ENCODE data around the gene UGT1A9. TPM values are rescaled to one million over a fixed set of nuclear protein-coding genes. Genes with fewer than 3 reads are reported as not detected.

UGT1A9 gene
- total RNA-seq, 1 experiment from 2014 or later: not detected

DNA sequence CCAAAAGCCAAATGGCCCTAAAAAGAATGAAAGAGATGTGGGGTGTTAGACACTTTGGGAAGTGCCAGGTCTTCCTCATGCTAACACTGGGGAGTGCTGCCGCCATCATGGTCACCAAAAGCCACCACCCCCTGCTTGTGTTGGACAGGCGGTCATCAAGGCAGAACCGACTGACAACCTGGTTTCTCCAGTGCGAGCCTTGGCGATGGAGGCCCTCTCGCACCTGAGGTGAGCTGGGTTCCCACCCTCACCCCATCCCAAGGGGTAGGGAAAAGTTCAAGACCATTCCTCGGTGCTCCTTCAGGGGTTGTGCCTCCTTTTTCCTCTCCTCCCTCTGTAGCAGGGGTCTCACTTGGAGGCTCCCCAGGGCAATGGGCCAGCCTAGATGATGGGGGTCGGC lies 140.0 kb downstream of the UGT1A9 start:
- Histone ChIP-seq H3K27me3 (ENCODE audit: low read length) (no peaks in the 10 kb centered on the region; the same call in 1 of the 2 replicates), H3K9me3 (ENCODE audit: low read length) (no peaks in the 10 kb centered on the region), H3K4me2 (ENCODE audit: low read depth, low read length, poor library complexity, severe bottlenecking) (no peak overlapping the region), H3K4me3 (ENCODE audit: low read length) (no peak overlapping the region), H3K79me2 (ENCODE audit: low read length) (no peaks in the 10 kb centered on the region), H3K9me2 (replicated peaks; ENCODE audit: insufficient read depth, low read length) (no peaks in the 10 kb centered on the region), H3K36me3 (ENCODE audit: insufficient read depth, low read length) (no peaks in the 10 kb centered on the region), H4K20me1 (ENCODE audit: insufficient read depth, low read depth, low read length) (no peaks in the 10 kb centered on the region), H3K4me1 (ENCODE audit: low read length) (peaks cover 29% of the 10 kb centered on the region), H2AFZ (ENCODE audit: low read length) (no peak overlapping the region), H3K9ac (ENCODE audit: low read length) (no peak overlapping the region), H3K27ac (ENCODE audit: low read length) (no peak overlapping the region)
- no peak for DNase-seq

DNA sequence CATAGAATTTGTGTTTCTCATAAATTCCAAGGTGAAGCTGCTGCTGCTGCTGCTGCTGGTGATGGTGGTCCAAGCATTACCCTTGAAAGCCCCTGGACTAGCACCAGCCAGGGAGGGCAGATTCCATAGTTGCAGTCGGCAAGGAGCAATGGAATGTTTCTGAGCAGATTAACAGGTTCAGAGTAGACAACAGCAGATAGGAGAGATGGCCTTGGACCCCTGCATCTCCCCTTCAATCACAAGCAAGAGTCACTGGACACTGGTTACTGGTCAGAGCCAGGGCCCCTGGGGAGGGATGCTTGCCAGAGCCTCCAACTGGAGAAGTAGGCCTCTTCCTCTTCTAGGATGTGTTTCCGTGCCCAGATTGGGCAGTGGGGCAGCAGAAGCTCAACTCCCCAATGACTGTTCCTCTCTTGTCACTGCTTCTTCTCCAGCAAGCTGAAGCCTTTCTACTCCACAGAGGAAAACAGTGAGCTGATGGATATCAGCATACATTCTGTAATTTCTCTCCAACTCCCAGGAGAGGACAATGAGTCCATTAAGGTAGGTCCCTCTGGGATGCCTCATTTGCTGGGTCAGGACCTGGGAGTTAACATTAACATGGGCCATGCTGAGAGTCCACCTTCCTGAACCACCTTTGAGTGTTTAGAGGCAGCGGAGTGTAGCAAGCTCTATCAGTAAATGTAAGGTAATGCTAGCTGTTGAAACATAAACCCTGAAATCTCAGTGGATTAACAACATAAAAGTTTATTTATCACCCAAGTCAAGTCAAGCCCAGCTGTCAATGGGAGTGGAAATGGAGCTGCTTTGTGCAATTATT lies 141.7 kb downstream of the UGT1A9 start:
- H3K27me3 ChIP-seq (ENCODE audit: low read length): no peaks in the 10 kb centered on the region

DNA sequence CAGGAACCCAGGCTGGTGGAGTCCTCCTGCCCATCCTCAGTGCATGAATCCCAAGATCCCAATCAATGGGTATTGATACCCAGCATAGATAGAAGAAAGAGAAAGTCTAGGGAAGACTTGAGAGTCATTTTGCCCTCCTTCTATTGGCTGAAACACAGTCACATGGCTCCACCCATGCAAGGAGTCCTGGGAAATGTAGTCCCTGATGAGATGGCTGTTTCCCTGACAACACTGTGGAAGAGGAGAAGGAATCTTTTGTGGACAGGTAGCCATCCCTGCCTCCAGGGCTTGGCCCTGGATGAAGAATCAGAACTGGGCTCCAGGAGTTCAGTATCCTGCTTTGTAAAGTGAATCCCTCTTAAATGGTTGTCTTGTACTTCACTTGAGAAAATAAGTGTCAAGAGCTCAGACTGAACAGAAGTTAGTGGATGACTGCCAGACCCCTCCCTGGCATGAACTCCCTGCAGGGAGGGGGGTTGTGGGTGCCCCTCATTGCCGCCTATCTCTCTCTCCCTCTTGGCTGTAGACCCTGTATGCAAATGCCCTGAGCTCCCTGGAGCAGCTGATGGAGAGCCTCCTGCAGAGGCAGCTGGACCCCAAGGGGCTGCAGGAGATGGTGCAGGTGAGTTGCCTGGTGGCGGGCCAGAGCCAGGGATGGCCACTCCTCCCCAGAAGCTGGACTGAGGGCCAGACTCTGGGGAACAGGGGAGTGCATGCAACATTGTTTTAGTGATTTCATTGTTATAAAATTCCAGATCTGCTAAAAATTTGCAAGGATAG lies 142.5 kb downstream of the UGT1A9 start:
- peak overlapping the region; percentile 20 for H3K4me2 ChIP-seq (ENCODE audit: low read depth, low read length, poor library complexity, severe bottlenecking)
- H3K9ac ChIP-seq (ENCODE audit: low read length): no peak overlapping the region
- no peak overlapping the region for H3K4me3 ChIP-seq (ENCODE audit: low read length)
- DNase-seq: peak; percentile 58
- no peak overlapping the region for H3K27ac ChIP-seq (ENCODE audit: low read length)
- no peaks in the 10 kb centered on the region for H3K79me2 ChIP-seq (ENCODE audit: low read length)
- H2AFZ ChIP-seq (ENCODE audit: low read length): no peak overlapping the region
- no peaks in the 10 kb centered on the region for H3K27me3 ChIP-seq (ENCODE audit: low read length)
- H3K9me2 ChIP-seq (replicated peaks; ENCODE audit: insufficient read depth, low read length): no peaks in the 10 kb centered on the region
- no peaks in the 10 kb centered on the region for H3K9me3 ChIP-seq (ENCODE audit: low read length)
- peaks cover 34% of the 10 kb centered on the region for H3K4me1 ChIP-seq (ENCODE audit: low read length)
- no peaks in the 10 kb centered on the region for H3K36me3 ChIP-seq (ENCODE audit: insufficient read depth, low read length)
- H4K20me1 ChIP-seq (ENCODE audit: insufficient read depth, low read depth, low read length): no peaks in the 10 kb centered on the region

More for the DNA sequence above, 141.7 kb downstream of the UGT1A9 start:
- Histone ChIP-seq H3K36me3 (ENCODE audit: insufficient read depth, low read length) (no peaks in the 10 kb centered on the region), H3K4me3 (ENCODE audit: low read length) (no peak overlapping the region), H3K4me1 (ENCODE audit: low read length) (peaks cover 34% of the 10 kb centered on the region), H3K9me2 (replicated peaks; ENCODE audit: insufficient read depth, low read length) (no peaks in the 10 kb centered on the region), H3K9me3 (ENCODE audit: low read length) (no peaks in the 10 kb centered on the region), H3K79me2 (ENCODE audit: low read length) (no peaks in the 10 kb centered on the region), H3K27ac (ENCODE audit: low read length) (no peak overlapping the region), H3K4me2 (ENCODE audit: low read depth, low read length, poor library complexity, severe bottlenecking) (no peak overlapping the region), H2AFZ (ENCODE audit: low read length) (no peak overlapping the region), H3K9ac (ENCODE audit: low read length) (no peak overlapping the region), H4K20me1 (ENCODE audit: insufficient read depth, low read depth, low read length) (no peaks in the 10 kb centered on the region)
- DNase-seq: no peak

DNA sequence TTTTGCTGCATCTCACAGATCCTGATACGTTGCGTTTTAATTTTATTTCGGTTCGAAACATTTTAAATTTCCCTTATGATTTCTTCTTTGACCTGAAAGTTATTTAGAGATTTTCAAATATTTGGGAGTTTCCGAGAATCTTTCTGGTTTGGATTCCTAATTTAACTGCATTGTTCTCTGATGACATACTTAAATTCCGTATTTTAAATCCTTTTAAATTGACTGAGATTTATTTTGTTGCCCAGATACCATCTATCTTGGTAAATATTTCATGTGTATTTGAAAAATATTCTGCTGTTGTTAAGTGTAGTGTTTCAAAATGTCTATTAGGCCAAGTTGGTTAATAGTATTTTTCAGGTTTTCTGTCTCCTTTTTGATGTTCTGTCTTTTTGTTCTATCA lies 144.2 kb downstream of the UGT1A9 start:
- Histone ChIP-seq H3K4me2 (ENCODE audit: low read depth, low read length, poor library complexity, severe bottlenecking) (no peak overlapping the region), H3K79me2 (ENCODE audit: low read length) (no peaks in the 10 kb centered on the region), H3K4me1 (ENCODE audit: low read length) (peaks cover 42% of the 10 kb centered on the region), H3K27me3 (ENCODE audit: low read length) (no peaks in the 10 kb centered on the region), H3K36me3 (ENCODE audit: insufficient read depth, low read length) (no peaks in the 10 kb centered on the region), H3K4me3 (ENCODE audit: low read length) (no peak overlapping the region), H3K9me2 (replicated peaks; ENCODE audit: insufficient read depth, low read length) (no peaks in the 10 kb centered on the region), H3K9ac (ENCODE audit: low read length) (no peak overlapping the region), H3K9me3 (ENCODE audit: low read length) (no peaks in the 10 kb centered on the region), H4K20me1 (ENCODE audit: insufficient read depth, low read depth, low read length) (no peaks in the 10 kb centered on the region), H2AFZ (ENCODE audit: low read length) (no peak overlapping the region), H3K27ac (ENCODE audit: low read length) (no peak overlapping the region)
- no peak for DNase-seq

DNA sequence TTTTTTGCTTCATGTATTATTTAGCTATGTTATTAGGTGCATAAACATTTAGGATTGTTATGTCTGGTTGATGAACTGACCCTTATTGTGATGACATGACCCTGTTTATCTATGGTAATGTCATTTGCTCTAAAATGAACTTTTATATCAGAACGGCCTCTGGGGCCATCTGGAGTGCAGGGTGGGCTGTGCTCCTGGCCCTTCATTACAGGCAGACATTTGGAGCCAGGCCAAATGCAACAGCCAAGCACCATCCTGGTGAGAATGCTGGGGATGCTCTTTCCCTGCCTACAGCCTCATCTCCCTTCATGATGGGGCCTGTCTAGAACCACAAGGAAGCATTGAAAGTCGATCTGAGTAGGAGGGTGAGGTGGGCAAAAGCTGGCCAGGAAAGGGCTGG lies 144.6 kb downstream of the UGT1A9 start:
- Histone ChIP-seq H4K20me1 (ENCODE audit: insufficient read depth, low read depth, low read length) (no peaks in the 10 kb centered on the region), H3K27me3 (ENCODE audit: low read length) (no peaks in the 10 kb centered on the region), H3K9ac (ENCODE audit: low read length) (no peak overlapping the region), H3K4me1 (ENCODE audit: low read length) (peaks cover 45% of the 10 kb centered on the region), H3K79me2 (ENCODE audit: low read length) (no peaks in the 10 kb centered on the region), H3K9me3 (ENCODE audit: low read length) (no peaks in the 10 kb centered on the region), H3K27ac (ENCODE audit: low read length) (no peak overlapping the region), H2AFZ (ENCODE audit: low read length) (no peak overlapping the region), H3K4me3 (ENCODE audit: low read length) (no peak overlapping the region), H3K9me2 (replicated peaks; ENCODE audit: insufficient read depth, low read length) (no peaks in the 10 kb centered on the region), H3K4me2 (ENCODE audit: low read depth, low read length, poor library complexity, severe bottlenecking) (no peak overlapping the region), H3K36me3 (ENCODE audit: insufficient read depth, low read length) (no peaks in the 10 kb centered on the region)
- no peak for DNase-seq

DNA sequence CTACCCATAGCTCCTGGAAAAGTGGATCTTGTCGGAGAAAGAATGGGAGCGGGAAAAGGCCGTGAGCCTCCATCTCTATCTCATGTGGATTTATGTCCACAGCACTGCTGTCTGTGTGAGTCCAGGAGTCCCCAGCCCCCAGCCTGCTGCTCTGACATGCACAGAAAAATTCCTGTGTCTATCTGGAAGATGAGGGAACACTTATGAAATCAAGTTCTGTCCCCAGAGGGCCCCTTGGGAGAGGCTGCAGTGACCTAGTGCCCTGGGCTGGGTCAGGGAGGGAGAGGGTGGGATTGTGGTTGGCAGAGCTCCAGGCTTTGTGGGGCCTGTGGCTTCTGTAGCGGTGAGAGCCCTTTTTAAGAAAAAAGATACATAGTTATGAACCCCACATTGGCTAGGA lies 145.1 kb downstream of the UGT1A9 start:
- Histone ChIP-seq H3K4me3 (ENCODE audit: low read length) (no peak overlapping the region), H3K9me3 (ENCODE audit: low read length) (no peaks in the 10 kb centered on the region), H3K36me3 (ENCODE audit: insufficient read depth, low read length) (no peaks in the 10 kb centered on the region)

DNA sequence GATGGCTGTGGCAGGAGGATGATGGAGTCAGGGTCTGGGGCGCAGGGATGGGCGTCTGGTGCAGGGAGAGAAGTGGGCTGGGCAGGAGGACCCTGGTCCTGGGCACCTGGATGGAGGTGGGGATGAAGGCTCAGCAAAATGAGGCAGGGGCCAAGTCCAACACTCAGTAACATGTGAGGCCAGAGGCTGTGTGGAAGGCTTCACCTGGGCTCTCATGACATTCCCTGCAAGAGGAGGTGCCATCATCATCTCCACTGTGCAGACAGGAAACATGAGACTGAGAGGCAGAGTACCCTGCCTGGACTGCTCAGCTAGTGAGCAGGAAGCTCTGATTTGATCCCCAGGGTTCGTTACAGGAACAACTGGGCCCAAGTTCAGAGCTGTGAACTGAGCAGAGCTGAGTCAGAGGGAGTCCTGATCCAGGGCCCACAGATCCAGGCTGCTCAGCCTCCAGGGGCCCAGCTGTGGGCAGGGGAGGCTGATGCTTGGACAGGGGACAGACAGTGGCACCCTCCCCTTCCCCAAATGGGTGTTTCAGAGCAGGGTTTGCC lies 145.7 kb downstream of the UGT1A9 start:
- H3K27ac ChIP-seq (ENCODE audit: low read length): no peak overlapping the region
- H3K9me2 ChIP-seq (replicated peaks; ENCODE audit: insufficient read depth, low read length): no peaks in the 10 kb centered on the region
- H3K27me3 ChIP-seq (ENCODE audit: low read length): no peaks in the 10 kb centered on the region
- no peaks in the 10 kb centered on the region for H3K36me3 ChIP-seq (ENCODE audit: insufficient read depth, low read length)
- no peak overlapping the region for H2AFZ ChIP-seq (ENCODE audit: low read length)
- no peaks in the 10 kb centered on the region for H4K20me1 ChIP-seq (ENCODE audit: insufficient read depth, low read depth, low read length)
- H3K9me3 ChIP-seq (ENCODE audit: low read length): no peaks in the 10 kb centered on the region
- H3K4me1 ChIP-seq (ENCODE audit: low read length): peaks cover 53% of the 10 kb centered on the region
- no peak overlapping the region for H3K4me3 ChIP-seq (ENCODE audit: low read length)
- DNase-seq: no peak
- H3K4me2 ChIP-seq (ENCODE audit: low read depth, low read length, poor library complexity, severe bottlenecking): no peak overlapping the region
- H3K79me2 ChIP-seq (ENCODE audit: low read length): no peaks in the 10 kb centered on the region
- H3K9ac ChIP-seq (ENCODE audit: low read length): no peak overlapping the region

More for the DNA sequence above, 145.1 kb downstream of the UGT1A9 start:
- Histone ChIP-seq H3K9ac (ENCODE audit: low read length) (no peak overlapping the region), H4K20me1 (ENCODE audit: insufficient read depth, low read depth, low read length) (no peaks in the 10 kb centered on the region), H2AFZ (ENCODE audit: low read length) (no peak overlapping the region), H3K4me1 (ENCODE audit: low read length) (peaks cover 49% of the 10 kb centered on the region), H3K27me3 (ENCODE audit: low read length) (no peaks in the 10 kb centered on the region), H3K27ac (ENCODE audit: low read length) (no peak overlapping the region), H3K79me2 (ENCODE audit: low read length) (no peaks in the 10 kb centered on the region), H3K9me2 (replicated peaks; ENCODE audit: insufficient read depth, low read length) (no peaks in the 10 kb centered on the region), H3K4me2 (ENCODE audit: low read depth, low read length, poor library complexity, severe bottlenecking) (no peak overlapping the region)
- DNase-seq: no peak

DNA sequence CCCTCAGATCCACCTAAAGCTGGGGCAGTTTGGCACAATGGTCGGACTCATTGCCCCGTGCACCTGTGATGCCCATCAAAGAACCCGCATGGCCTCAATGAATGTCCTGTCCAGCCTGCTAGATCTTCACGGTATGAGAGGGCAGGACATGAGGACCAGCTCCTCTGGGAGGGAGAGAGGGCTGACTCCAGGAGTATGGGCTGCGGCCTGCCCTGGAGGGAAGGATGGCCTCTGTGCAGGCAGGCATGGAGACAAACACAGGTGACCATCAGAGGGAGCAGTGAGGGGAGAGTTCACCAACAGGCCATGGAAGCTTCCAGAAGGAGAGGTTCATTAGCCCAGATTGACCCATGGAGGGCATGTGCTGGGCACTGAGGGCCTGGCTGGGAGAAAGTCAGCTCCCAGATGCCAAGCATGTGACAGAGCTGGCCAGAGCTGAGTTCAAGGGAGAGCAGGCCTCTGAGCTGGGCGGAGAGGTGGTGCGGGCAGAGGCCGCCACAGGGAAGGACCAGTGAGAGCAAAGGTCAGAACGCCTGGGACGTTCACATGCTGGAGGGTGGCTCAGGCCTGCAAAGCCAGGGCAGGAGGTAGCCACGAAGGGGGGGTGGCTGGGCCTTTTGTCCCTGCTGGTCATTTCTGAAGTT lies 146.4 kb downstream of the UGT1A9 start:
- H3K4me2 ChIP-seq (ENCODE audit: low read depth, low read length, poor library complexity, severe bottlenecking): no peak overlapping the region
- no peaks in the 10 kb centered on the region for H3K27me3 ChIP-seq (ENCODE audit: low read length)
- no peaks in the 10 kb centered on the region for H3K36me3 ChIP-seq (ENCODE audit: insufficient read depth, low read length)
- H4K20me1 ChIP-seq (ENCODE audit: insufficient read depth, low read depth, low read length): no peaks in the 10 kb centered on the region
- no peaks in the 10 kb centered on the region for H3K79me2 ChIP-seq (ENCODE audit: low read length)
- H3K9me3 ChIP-seq (ENCODE audit: low read length): no peaks in the 10 kb centered on the region
- DNase-seq: no peak
- no peak overlapping the region for H3K27ac ChIP-seq (ENCODE audit: low read length)
- H3K9me2 ChIP-seq (replicated peaks; ENCODE audit: insufficient read depth, low read length): no peaks in the 10 kb centered on the region
- peaks cover 59% of the 10 kb centered on the region for H3K4me1 ChIP-seq (ENCODE audit: low read length)
- no peak overlapping the region for H2AFZ ChIP-seq (ENCODE audit: low read length)
- no peak overlapping the region for H3K4me3 ChIP-seq (ENCODE audit: low read length)
- H3K9ac ChIP-seq (ENCODE audit: low read length): no peak overlapping the region
